Skin of body (tissue), 2 donors: ENCODE data around the gene CHRND. TPM values are rescaled to one million over a fixed set of nuclear protein-coding genes. Genes with fewer than 3 reads are reported as not detected.

ENCODE experiments used
- DNase-seq: peaks from one replicate; lab custom pipeline; 2025; lab: John Stamatoyannopoulos, UW
- total RNA-seq: library from RNA; depleted of rRNA; stranded (reverse); fragments of >200 nt; gene quantifications from one replicate; pipeline ENCODE4 v1.2.3, GENCODE V29; 2014

The CHRND gene
- 2.4 TPM for total RNA-seq

GRCh38 chr2:232525791-232526371, at the start of gene CHRND:
CHRND (plus strand) TSS chr2:232526160; CDS start chr2:232526216, 56 bp downstream.
- no peak for DNase-seq

- no peak for DNase-seq
These were observed 49.2 kb upstream of the CHRND start for GRCh38 chr2:232476791-232477190.

GRCh38 chr2:232477751-232478510, 48.0 kb upstream of the CHRND start:
- no peak for DNase-seq

- no peak for DNase-seq
These were observed 47.2 kb upstream of the CHRND start for GRCh38 chr2:232478571-232479340.

- DNase-seq = no peak
These were observed 46.4 kb upstream of the CHRND start for GRCh38 chr2:232479341-232480200.

GRCh38 chr2:232480201-232481190, 45.5 kb upstream of the CHRND start:
- DNase-seq = no peak

- no peak for DNase-seq
These were observed 44.4 kb upstream of the CHRND start for GRCh38 chr2:232481322-232482140.

- no peak for DNase-seq
These were observed 43.4 kb upstream of the CHRND start for GRCh38 chr2:232482301-232483238.

GRCh38 chr2:232483311-232483922, 42.5 kb upstream of the CHRND start:
- no peak for DNase-seq

GRCh38 chr2:232483923-232484627, 41.9 kb upstream of the CHRND start:
- DNase-seq = no peak

- DNase-seq = no peak
These were observed 41.2 kb upstream of the CHRND start for GRCh38 chr2:232484628-232485347.

- no peak for DNase-seq
These were observed 40.6 kb upstream of the CHRND start for GRCh38 chr2:232485348-232485756.

- DNase-seq = no peak
These were observed 40.0 kb upstream of the CHRND start for GRCh38 chr2:232485757-232486557.

- DNase-seq = no peak
These were observed 39.2 kb upstream of the CHRND start for GRCh38 chr2:232486558-232487384.
